ENCODE measurements around the gene C19orf85. TPM values are rescaled to one million over a fixed set of nuclear protein-coding genes. Genes with fewer than 3 reads are reported as not detected.

C19orf85 gene
- total and polyA plus RNA-seq, 10 of the 15 experiments (the other 5 are each of a cell fraction or from before 2014, with no cell fraction given), result not detected

DNA sequence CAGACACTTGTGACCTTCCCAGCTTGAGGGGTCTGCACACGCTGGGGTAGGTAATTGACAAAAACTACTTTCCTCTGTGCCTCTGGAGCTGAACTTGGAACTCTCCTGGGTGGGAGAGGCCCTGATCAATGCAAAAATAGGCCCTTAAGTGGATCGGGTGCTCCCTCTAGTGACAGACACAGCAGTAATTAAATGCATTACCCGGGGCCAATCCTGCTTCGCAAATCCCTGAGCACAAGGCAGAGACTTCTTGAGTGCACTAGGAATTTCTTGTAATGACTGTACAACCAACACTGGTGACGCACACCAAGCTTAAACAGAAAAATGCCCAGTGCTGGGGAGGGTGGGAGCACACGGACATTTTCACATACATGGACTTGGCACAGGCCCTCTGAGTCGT lies 46.4 kb downstream of the C19orf85 start (continued):
- TF ChIP-seq, protein P1, sequence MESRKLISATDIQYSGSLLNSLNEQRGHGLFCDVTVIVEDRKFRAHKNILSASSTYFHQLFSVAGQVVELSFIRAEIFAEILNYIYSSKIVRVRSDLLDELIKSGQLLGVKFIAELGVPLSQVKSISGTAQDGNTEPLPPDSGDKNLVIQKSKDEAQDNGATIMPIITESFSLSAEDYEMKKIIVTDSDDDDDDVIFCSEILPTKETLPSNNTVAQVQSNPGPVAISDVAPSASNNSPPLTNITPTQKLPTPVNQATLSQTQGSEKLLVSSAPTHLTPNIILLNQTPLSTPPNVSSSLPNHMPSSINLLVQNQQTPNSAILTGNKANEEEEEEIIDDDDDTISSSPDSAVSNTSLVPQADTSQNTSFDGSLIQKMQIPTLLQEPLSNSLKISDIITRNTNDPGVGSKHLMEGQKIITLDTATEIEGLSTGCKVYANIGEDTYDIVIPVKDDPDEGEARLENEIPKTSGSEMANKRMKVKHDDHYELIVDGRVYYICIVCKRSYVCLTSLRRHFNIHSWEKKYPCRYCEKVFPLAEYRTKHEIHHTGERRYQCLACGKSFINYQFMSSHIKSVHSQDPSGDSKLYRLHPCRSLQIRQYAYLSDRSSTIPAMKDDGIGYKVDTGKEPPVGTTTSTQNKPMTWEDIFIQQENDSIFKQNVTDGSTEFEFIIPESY (IDR thresholded peaks at IDR 0.05), result no peak
- TF ChIP-seq SMAD1 (IDR thresholded peaks at IDR 0.05; ENCODE audit: low read depth, partially characterized antibody), result no peak

Other genes starting within 250 kb of the C19orf85 start
Only the 7 nearest of the 30 such genes appear.
- gene UBE2S, start 57.0 kb downstream of the C19orf85 start, total RNA-seq (2014; rRNA removed), result 517 and 640 TPM in 2 replicates
- gene UBE2S, start 57.0 kb downstream of the C19orf85 start, total RNA-seq (2014; rRNA removed; fragmentation: Illumina TruSeq; extraction: Trizol), result 58.9 and 67.6 TPM in 2 replicates
- gene UBE2S, start 57.0 kb downstream of the C19orf85 start, total RNA-seq (2021), result 258 and 260 TPM in 2 replicates
- gene UBE2S, start 57.0 kb downstream of the C19orf85 start, polyA plus RNA-seq (2011; rRNA removed), result 46.6 and 82.3 TPM in 2 replicates
- 20.6 and 105 TPM in 2 replicates for gene UBE2S, start 57.0 kb downstream of the C19orf85 start, polyA plus RNA-seq (2014; fragmentation: Illumina TruSeq; extraction: Trizol)
- gene UBE2S, start 57.0 kb downstream of the C19orf85 start, polyA plus RNA-seq (2014; fragmentation: Nextera tagmentation; extraction: Ambion mirVana), result 1 to 10 TPM; 2.3 to 5.1 TPM
- 149 and 769 TPM in 2 replicates for gene UBE2S, start 57.0 kb downstream of the C19orf85 start, polyA plus RNA-seq (2014; rRNA removed)
- 100 to 1,000 TPM; 323 to 417 TPM for gene UBE2S, start 57.0 kb downstream of the C19orf85 start, polyA plus RNA-seq (2016; fragmentation: Nextera tagmentation; extraction: Ambion mirVana)
- not detected in 2 replicates for gene SHISA7, start 21.5 kb downstream of the C19orf85 start, total RNA-seq (2014; rRNA removed)
- not detected in 2 replicates for gene SHISA7, start 21.5 kb downstream of the C19orf85 start, total RNA-seq (2014; rRNA removed; fragmentation: Illumina TruSeq; extraction: Trizol)
- gene SHISA7, start 21.5 kb downstream of the C19orf85 start, total RNA-seq (2021), result not detected in 2 replicates
- gene SHISA7, start 21.5 kb downstream of the C19orf85 start, polyA plus RNA-seq (2011; rRNA removed), result not detected in 2 replicates
- gene SHISA7, start 21.5 kb downstream of the C19orf85 start, polyA plus RNA-seq (2014; fragmentation: Illumina TruSeq; extraction: Trizol), result 0.03 TPM in 1 of 2 replicates, not detected in the other
- gene SHISA7, start 21.5 kb downstream of the C19orf85 start, polyA plus RNA-seq (2014; fragmentation: Nextera tagmentation; extraction: Ambion mirVana), result not detected
- gene SHISA7, start 21.5 kb downstream of the C19orf85 start, polyA plus RNA-seq (2014; rRNA removed), result not detected in 2 replicates
- not detected for gene SHISA7, start 21.5 kb downstream of the C19orf85 start, polyA plus RNA-seq (2016; fragmentation: Nextera tagmentation; extraction: Ambion mirVana)
- gene ISOC2, start 3.1 kb downstream of the C19orf85 start, total RNA-seq (2014; rRNA removed), result 214 and 238 TPM in 2 replicates
- 36.9 and 45.4 TPM in 2 replicates for gene ISOC2, start 3.1 kb downstream of the C19orf85 start, total RNA-seq (2014; rRNA removed; fragmentation: Illumina TruSeq; extraction: Trizol)
- gene ISOC2, start 3.1 kb downstream of the C19orf85 start, total RNA-seq (2021), result 87.7 and 94.2 TPM in 2 replicates
- 12.1 and 40.3 TPM in 2 replicates for gene ISOC2, start 3.1 kb downstream of the C19orf85 start, polyA plus RNA-seq (2011; rRNA removed)
- 4.7 and 24.1 TPM in 2 replicates for gene ISOC2, start 3.1 kb downstream of the C19orf85 start, polyA plus RNA-seq (2014; fragmentation: Illumina TruSeq; extraction: Trizol)
- 1 to 10 TPM in 1 of 2 experiments, under 1 TPM in 1; 0.72 to 3.0 TPM for gene ISOC2, start 3.1 kb downstream of the C19orf85 start, polyA plus RNA-seq (2014; fragmentation: Nextera tagmentation; extraction: Ambion mirVana)
- 140 and 192 TPM in 2 replicates for gene ISOC2, start 3.1 kb downstream of the C19orf85 start, polyA plus RNA-seq (2014; rRNA removed)
- 10 to 100 TPM; 68.5 to 77.9 TPM for gene ISOC2, start 3.1 kb downstream of the C19orf85 start, polyA plus RNA-seq (2016; fragmentation: Nextera tagmentation; extraction: Ambion mirVana)
- gene ZNF628, start 11.9 kb upstream of the C19orf85 start, total RNA-seq (2014; rRNA removed), result 1.3 and 1.6 TPM in 2 replicates
- gene ZNF628, start 11.9 kb upstream of the C19orf85 start, total RNA-seq (2014; rRNA removed; fragmentation: Illumina TruSeq; extraction: Trizol), result 0.18 and 0.31 TPM in 2 replicates
- gene ZNF628, start 11.9 kb upstream of the C19orf85 start, total RNA-seq (2021), result 9.2 and 11.3 TPM in 2 replicates
- gene ZNF628, start 11.9 kb upstream of the C19orf85 start, polyA plus RNA-seq (2011; rRNA removed), result 0.06 and 0.18 TPM in 2 replicates
- gene ZNF628, start 11.9 kb upstream of the C19orf85 start, polyA plus RNA-seq (2014; fragmentation: Illumina TruSeq; extraction: Trizol), result 0.04 TPM in 1 of 2 replicates, not detected in the other
- under 1 TPM in 1 of 2 experiments, not detected in 1; 0.04 TPM for gene ZNF628, start 11.9 kb upstream of the C19orf85 start, polyA plus RNA-seq (2014; fragmentation: Nextera tagmentation; extraction: Ambion mirVana)
- 2.4 and 3.9 TPM in 2 replicates for gene ZNF628, start 11.9 kb upstream of the C19orf85 start, polyA plus RNA-seq (2014; rRNA removed)
- gene ZNF628, start 11.9 kb upstream of the C19orf85 start, polyA plus RNA-seq (2016; fragmentation: Nextera tagmentation; extraction: Ambion mirVana), result 1 to 10 TPM; 1.6 to 1.7 TPM
- 9.1 and 14.0 TPM in 2 replicates for gene NAT14, start 20.4 kb upstream of the C19orf85 start, total RNA-seq (2014; rRNA removed)
- 6.8 TPM in 2 replicates for gene NAT14, start 20.4 kb upstream of the C19orf85 start, total RNA-seq (2014; rRNA removed; fragmentation: Illumina TruSeq; extraction: Trizol)
- 20.4 and 23.6 TPM in 2 replicates for gene NAT14, start 20.4 kb upstream of the C19orf85 start, total RNA-seq (2021)
- gene NAT14, start 20.4 kb upstream of the C19orf85 start, polyA plus RNA-seq (2011; rRNA removed), result 6.4 and 12.3 TPM in 2 replicates
- 2.7 and 6.5 TPM in 2 replicates for gene NAT14, start 20.4 kb upstream of the C19orf85 start, polyA plus RNA-seq (2014; fragmentation: Illumina TruSeq; extraction: Trizol)
- gene NAT14, start 20.4 kb upstream of the C19orf85 start, polyA plus RNA-seq (2014; fragmentation: Nextera tagmentation; extraction: Ambion mirVana), result 1 to 10 TPM in 1 of 2 experiments, under 1 TPM in 1; 0.87 to 4.7 TPM
- gene NAT14, start 20.4 kb upstream of the C19orf85 start, polyA plus RNA-seq (2014; rRNA removed), result 14.3 and 16.7 TPM in 2 replicates
- 10 to 100 TPM in 1 of 2 experiments, 1 to 10 TPM in 1; 8.9 to 10.4 TPM for gene NAT14, start 20.4 kb upstream of the C19orf85 start, polyA plus RNA-seq (2016; fragmentation: Nextera tagmentation; extraction: Ambion mirVana)
- gene SSC5D, start 23.7 kb upstream of the C19orf85 start, total RNA-seq (2014; rRNA removed), result 0.06 TPM in 1 of 2 replicates, not detected in the other
- 0.04 TPM in 1 of 2 replicates, not detected in the other for gene SSC5D, start 23.7 kb upstream of the C19orf85 start, total RNA-seq (2014; rRNA removed; fragmentation: Illumina TruSeq; extraction: Trizol)
- 0.13 and 0.19 TPM in 2 replicates for gene SSC5D, start 23.7 kb upstream of the C19orf85 start, total RNA-seq (2021)
- 0.01 and 0.04 TPM in 2 replicates for gene SSC5D, start 23.7 kb upstream of the C19orf85 start, polyA plus RNA-seq (2011; rRNA removed)
- 0.03 and 0.10 TPM in 2 replicates for gene SSC5D, start 23.7 kb upstream of the C19orf85 start, polyA plus RNA-seq (2014; fragmentation: Illumina TruSeq; extraction: Trizol)
- gene SSC5D, start 23.7 kb upstream of the C19orf85 start, polyA plus RNA-seq (2014; fragmentation: Nextera tagmentation; extraction: Ambion mirVana), result not detected
- gene SSC5D, start 23.7 kb upstream of the C19orf85 start, polyA plus RNA-seq (2014; rRNA removed), result 0.05 and 0.08 TPM in 2 replicates
- not detected for gene SSC5D, start 23.7 kb upstream of the C19orf85 start, polyA plus RNA-seq (2016; fragmentation: Nextera tagmentation; extraction: Ambion mirVana)
- not detected in 2 replicates for gene SBK2, start 72.4 kb upstream of the C19orf85 start, total RNA-seq (2014; rRNA removed)
- not detected in 2 replicates for gene SBK2, start 72.4 kb upstream of the C19orf85 start, total RNA-seq (2014; rRNA removed; fragmentation: Illumina TruSeq; extraction: Trizol)
- not detected in 2 replicates for gene SBK2, start 72.4 kb upstream of the C19orf85 start, total RNA-seq (2021)
- not detected in 2 replicates for gene SBK2, start 72.4 kb upstream of the C19orf85 start, polyA plus RNA-seq (2011; rRNA removed)
- not detected in 2 replicates for gene SBK2, start 72.4 kb upstream of the C19orf85 start, polyA plus RNA-seq (2014; fragmentation: Illumina TruSeq; extraction: Trizol)
- not detected for gene SBK2, start 72.4 kb upstream of the C19orf85 start, polyA plus RNA-seq (2014; fragmentation: Nextera tagmentation; extraction: Ambion mirVana)
- gene SBK2, start 72.4 kb upstream of the C19orf85 start, polyA plus RNA-seq (2014; rRNA removed), result not detected in 2 replicates
- not detected for gene SBK2, start 72.4 kb upstream of the C19orf85 start, polyA plus RNA-seq (2016; fragmentation: Nextera tagmentation; extraction: Ambion mirVana)

Data from GM12878 (cell line).